ENCODE measurements around the gene ALAD.

Gene ALAD

DNA sequence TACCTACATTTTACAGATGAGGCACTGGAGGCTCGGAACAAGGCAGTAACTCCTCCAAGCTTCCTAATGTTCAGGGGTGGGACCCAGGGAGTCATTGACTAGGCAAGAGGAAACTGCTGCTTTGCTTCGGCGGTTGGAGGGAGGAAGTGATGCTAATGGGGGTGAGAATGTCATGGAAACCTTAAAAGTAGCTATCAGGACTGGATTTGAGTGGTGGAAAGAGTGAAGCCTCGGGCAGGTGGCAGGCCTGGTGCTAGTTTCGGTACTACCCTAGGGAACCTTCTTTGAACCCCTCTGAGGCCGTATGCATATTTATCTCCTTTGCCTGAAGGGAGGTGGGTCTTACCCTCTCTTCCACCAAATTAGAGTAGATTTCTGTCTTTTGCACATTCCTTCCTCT, 50.1 kb downstream of the ALAD start:
- no peak overlapping the region for H3K4me3 ChIP-seq (replicated peaks in 1 of 2; ENCODE audit: low read depth in 2 of 2, low read length in 2 of 2)
- TF ChIP-seq, protein P1, sequence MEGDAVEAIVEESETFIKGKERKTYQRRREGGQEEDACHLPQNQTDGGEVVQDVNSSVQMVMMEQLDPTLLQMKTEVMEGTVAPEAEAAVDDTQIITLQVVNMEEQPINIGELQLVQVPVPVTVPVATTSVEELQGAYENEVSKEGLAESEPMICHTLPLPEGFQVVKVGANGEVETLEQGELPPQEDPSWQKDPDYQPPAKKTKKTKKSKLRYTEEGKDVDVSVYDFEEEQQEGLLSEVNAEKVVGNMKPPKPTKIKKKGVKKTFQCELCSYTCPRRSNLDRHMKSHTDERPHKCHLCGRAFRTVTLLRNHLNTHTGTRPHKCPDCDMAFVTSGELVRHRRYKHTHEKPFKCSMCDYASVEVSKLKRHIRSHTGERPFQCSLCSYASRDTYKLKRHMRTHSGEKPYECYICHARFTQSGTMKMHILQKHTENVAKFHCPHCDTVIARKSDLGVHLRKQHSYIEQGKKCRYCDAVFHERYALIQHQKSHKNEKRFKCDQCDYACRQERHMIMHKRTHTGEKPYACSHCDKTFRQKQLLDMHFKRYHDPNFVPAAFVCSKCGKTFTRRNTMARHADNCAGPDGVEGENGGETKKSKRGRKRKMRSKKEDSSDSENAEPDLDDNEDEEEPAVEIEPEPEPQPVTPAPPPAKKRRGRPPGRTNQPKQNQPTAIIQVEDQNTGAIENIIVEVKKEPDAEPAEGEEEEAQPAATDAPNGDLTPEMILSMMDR (IDR thresholded peaks at IDR 0.05; ENCODE audit: low read depth, low read length): no peak
- no peak for DNase-seq (ENCODE audit: low read depth in 2 of 2)

DNA sequence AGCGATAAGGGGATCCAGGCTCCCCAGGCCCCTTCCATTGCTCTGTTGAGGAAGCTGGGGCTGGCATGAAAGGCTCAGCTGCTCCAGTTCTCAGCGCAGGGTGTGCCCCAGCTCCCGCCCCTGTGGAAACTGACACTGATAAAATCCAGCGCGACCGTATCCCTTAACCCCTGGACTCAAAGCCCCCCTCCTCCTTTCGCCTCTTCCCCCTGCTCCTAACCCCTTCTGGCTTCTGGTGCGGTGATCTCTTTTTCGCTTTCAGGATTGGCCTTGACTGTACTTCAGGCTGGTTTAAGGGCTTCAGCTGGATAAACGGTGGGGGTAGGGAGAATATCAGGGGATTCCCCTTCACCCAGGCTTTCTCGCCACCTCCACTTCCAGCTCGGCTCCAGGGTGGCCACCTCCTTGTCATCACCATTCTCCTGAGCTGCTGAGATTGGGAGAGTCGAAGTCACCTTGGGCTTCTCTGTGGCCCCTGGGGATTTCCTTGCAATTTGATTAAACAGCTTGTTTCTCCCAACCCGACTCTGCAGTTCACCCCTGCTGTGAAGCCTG, 50.9 kb downstream of the ALAD start:
- DNase-seq (ENCODE audit: low read depth in 2 of 2): no peak
- TF ChIP-seq, protein P1 (IDR thresholded peaks at IDR 0.05; ENCODE audit: low read depth, low read length): no peak
- H3K4me3 ChIP-seq (replicated peaks in 1 of 2; ENCODE audit: low read depth in 2 of 2, low read length in 2 of 2): no peak overlapping the region

DNA sequence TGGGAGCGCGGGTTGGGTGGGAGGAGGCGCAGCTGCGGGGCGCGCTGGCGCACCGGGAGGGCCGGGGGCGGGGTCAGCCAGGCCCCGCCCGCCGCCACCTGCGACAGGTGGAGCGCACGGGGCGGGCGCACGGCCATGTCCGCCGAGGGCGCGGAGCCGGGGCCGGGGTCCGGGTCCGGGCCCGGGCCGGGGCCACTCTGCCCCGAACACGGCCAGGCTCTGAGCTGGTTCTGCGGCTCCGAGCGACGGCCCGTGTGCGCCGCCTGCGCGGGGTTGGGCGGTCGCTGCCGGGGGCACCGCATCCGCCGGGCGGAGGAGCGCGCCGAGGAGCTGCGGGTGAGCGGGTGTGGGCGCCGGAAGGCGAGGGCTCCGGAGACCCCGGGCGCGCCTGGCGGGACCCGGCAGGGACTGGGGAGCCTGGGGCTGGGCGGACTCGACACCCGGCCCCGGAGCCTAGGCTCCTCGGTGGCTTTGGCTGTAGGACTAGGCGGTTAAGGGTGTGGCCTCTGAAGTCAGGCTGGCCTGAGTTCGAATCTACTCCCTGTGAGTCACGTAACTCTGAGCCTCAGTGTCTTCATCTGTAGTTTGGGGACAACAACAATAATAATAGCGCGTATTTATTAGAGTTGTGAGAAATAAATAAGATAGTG, 51.5 kb downstream of the ALAD start, which contains the start of gene BSPRY:
Gene BSPRY, plus strand, starts transcription at position 97 of the 650 bp plus-strand sequence. Its CDS starts 39 bp downstream, at position 136.
- DNase-seq (ENCODE audit: low read depth in 2 of 2): no peak
- TF ChIP-seq, protein P1 (IDR thresholded peaks at IDR 0.05; ENCODE audit: low read depth, low read length): no peak
- H3K4me3 ChIP-seq (replicated peaks in 1 of 2; ENCODE audit: low read depth in 2 of 2, low read length in 2 of 2): no peak within 1 kb of the TSS

DNA sequence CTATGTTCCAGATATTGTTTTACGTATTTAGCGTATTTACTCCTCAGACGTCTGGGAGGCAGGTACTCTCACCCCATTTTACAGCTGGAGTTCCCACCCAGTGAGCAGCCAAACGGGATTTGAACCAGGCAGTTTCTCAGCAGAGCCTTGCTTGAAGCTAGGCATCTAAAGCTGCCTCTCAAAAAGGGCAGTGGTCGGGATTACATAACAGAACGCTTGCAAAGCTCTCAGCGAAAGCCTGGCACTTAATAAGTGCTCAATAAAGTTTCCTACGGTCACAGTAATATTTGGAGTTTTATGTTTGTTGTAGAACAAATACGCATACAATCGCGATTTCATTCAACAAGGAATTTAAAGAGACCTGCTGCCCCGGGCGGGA, 52.0 kb downstream of the ALAD start:
- DNase-seq (ENCODE audit: low read depth in 2 of 2): no peak
- no peak overlapping the region for H3K4me3 ChIP-seq (replicated peaks in 1 of 2; ENCODE audit: low read depth in 2 of 2, low read length in 2 of 2)
- TF ChIP-seq, protein P1 (IDR thresholded peaks at IDR 0.05; ENCODE audit: low read depth, low read length): no peak

DNA sequence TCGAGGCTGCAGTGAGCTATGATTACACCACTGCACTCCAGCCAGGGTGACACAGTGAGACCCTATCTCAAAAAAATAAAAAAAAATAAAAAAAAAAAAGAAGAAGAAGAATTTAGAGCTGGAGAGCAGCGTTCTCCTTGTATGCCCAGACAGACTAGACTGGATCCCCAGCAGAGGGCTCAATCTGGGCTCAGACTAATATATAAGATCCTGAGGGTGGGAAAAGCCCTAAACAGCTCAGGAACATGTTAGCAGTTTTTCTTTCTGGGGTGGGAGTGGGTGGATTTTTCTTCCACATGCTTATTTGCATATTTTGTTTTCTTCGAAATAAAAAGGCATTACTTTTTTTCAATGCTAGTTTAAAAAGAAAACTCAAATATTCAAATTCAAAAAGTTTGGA, 52.6 kb downstream of the ALAD start:
- DNase-seq (ENCODE audit: low read depth in 2 of 2): no peak
- no peak overlapping the region for H3K4me3 ChIP-seq (replicated peaks in 1 of 2; ENCODE audit: low read depth in 2 of 2, low read length in 2 of 2)
- TF ChIP-seq, protein P1 (IDR thresholded peaks at IDR 0.05; ENCODE audit: low read depth, low read length): no peak

DNA sequence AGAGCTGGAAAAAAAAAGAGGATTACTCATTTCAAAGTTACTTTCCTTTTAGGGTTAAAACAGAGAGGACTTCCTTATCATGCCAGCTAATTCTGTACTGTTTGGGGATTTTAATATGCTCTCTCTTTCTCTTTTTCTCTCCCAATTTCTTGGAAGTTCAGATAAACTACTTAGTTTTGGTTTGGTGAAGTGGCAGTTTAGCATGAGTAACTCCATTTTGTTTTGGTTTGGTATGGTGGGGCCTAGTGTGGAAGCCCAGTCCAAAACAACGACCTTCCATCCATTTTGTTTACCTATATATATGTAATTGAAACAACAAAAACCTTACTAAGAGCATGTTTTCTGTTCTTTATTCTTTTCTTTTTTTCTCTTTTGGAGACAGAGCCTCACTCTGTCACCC, 55.4 kb downstream of the ALAD start:
- no peak for DNase-seq (ENCODE audit: low read depth in 2 of 2)
- TF ChIP-seq, protein P1 (IDR thresholded peaks at IDR 0.05; ENCODE audit: low read depth, low read length): no peak
- no peak overlapping the region for H3K4me3 ChIP-seq (replicated peaks in 1 of 2; ENCODE audit: low read depth in 2 of 2, low read length in 2 of 2)
